ENCODE measurements around the gene UPB1. TPM values are rescaled to one million over a fixed set of nuclear protein-coding genes. Genes with fewer than 3 reads are reported as not detected.

UPB1 gene
- total and polyA plus RNA-seq, 9 of the 15 experiments (the other 6 are each of a cell fraction or from before 2014, with no cell fraction given): 0.06 to 0.11 TPM; not detected in 7

GRCh38 chr22:24474221-24474620 is 20.9 kb upstream of the UPB1 start:
- no peaks in the 10 kb centered on the region for H4K20me1 ChIP-seq (replicated peaks; ENCODE audit: control insufficient read depth, insufficient read depth, low read length)
- H3K9me1 ChIP-seq (ENCODE audit: control insufficient read depth, insufficient read depth, low read length): no peaks in the 10 kb centered on the region
- WGBS (ENCODE audit: insufficient coverage, low coverage, missing lambda C conversion rate): 16% methylated on average over 3 of the region's 3 CpGs
- no peak overlapping the region for H3K27ac ChIP-seq (ENCODE audit: extremely low read depth, low read depth, low read length)
- H3K4me3 ChIP-seq: no peak overlapping the region
- in situ Hi-C loops (cut with MboI): no loop called here
- H3K4me1 ChIP-seq (replicated peaks in 1 of 2; ENCODE audit: control insufficient read depth in 2 of 2, insufficient read depth in 2 of 2, low read length in 2 of 2): no peaks in the 10 kb centered on the region
- TF ChIP-seq KLF16 (IDR thresholded peaks at IDR 0.05): no peak
- peak; percentile 35; the same call in 1 of the 2 replicates for TF ChIP-seq FOSL1 (tag; conservative IDR thresholded peaks at IDR 0.05)
- no TSS peak for BruUV-seq (replicated peaks)
- no peak overlapping the region for H3K9ac ChIP-seq (ENCODE audit: insufficient read depth in 1 of 2, low read depth in 2 of 2, low read length in 2 of 2)
- no peaks in the 10 kb centered on the region for H3K79me2 ChIP-seq (ENCODE audit: control insufficient read depth, insufficient read depth, low read length)
- ChIA-PET CTCF (ENCODE audit: low intra/inter-chr PET ratio) (no interaction called here), POLR2A (interaction anchor here (0.7 to 1.2 kb wide), 2 partner anchors 10 to 19 kb away, joined by 3 read pairs; no protein-coding TSS in a partner anchor)
- H3K36me3 ChIP-seq (ENCODE audit: control insufficient read depth, insufficient read depth, low read length): no peaks in the 10 kb centered on the region
- ATAC-seq: no peak
- no peaks in the 10 kb centered on the region for H3K9me3 ChIP-seq (replicated peaks; ENCODE audit: control insufficient read depth, insufficient read depth, low read depth, low read length)
- no peak overlapping the region for H2AFZ ChIP-seq (ENCODE audit: low read depth, low read length)
- FAIRE-seq: no peak
- no peaks in the 10 kb centered on the region for H3K27me3 ChIP-seq (ENCODE audit: control insufficient read depth in 2 of 2, insufficient read depth in 2 of 2, low read length in 2 of 2)
- intact Hi-C loops (cut with micrococcal nuclease): no loop called here
- no peak overlapping the region for H3K4me2 ChIP-seq (ENCODE audit: insufficient read depth, low read length)
- no peak for DNase-seq (ENCODE audit: extremely low read depth in 1 of 4, low spot score in 3 of 4)

- H3K79me2 ChIP-seq (ENCODE audit: control insufficient read depth, insufficient read depth, low read length): no peaks in the 10 kb centered on the region
- H3K4me2 ChIP-seq (ENCODE audit: insufficient read depth, low read length): no peak overlapping the region
- ATAC-seq (no peak), DNase-seq (ENCODE audit: extremely low read depth in 1 of 4, low spot score in 3 of 4) (no peak), FAIRE-seq (no peak)
- no peaks in the 10 kb centered on the region for H3K9me3 ChIP-seq (replicated peaks; ENCODE audit: control insufficient read depth, insufficient read depth, low read depth, low read length)
- in situ Hi-C loops (cut with MboI) (no loop called here), intact Hi-C loops (cut with micrococcal nuclease) (no loop called here)
- POLR2A ChIA-PET: interaction anchor here (0.7 to 1.2 kb wide), 2 partner anchors 9 to 19 kb away, joined by 3 read pairs; no protein-coding TSS in a partner anchor
- WGBS (ENCODE audit: insufficient coverage, low coverage, missing lambda C conversion rate): 1% methylated on average over 5 of the region's 5 CpGs
- H3K27me3 ChIP-seq (ENCODE audit: control insufficient read depth in 2 of 2, insufficient read depth in 2 of 2, low read length in 2 of 2): no peaks in the 10 kb centered on the region
- BruUV-seq (replicated peaks): no TSS peak
- CTCF ChIA-PET (ENCODE audit: low intra/inter-chr PET ratio): no interaction called here
- H2AFZ ChIP-seq (ENCODE audit: low read depth, low read length): no peak overlapping the region
- no peak overlapping the region for H3K4me3 ChIP-seq
- no peaks in the 10 kb centered on the region for H3K4me1 ChIP-seq (replicated peaks in 1 of 2; ENCODE audit: control insufficient read depth in 2 of 2, insufficient read depth in 2 of 2, low read length in 2 of 2)
- H3K27ac ChIP-seq (ENCODE audit: extremely low read depth, low read depth, low read length): no peak overlapping the region
- H3K9ac ChIP-seq (ENCODE audit: insufficient read depth in 1 of 2, low read depth in 2 of 2, low read length in 2 of 2): no peak overlapping the region
- no peaks in the 10 kb centered on the region for H4K20me1 ChIP-seq (replicated peaks; ENCODE audit: control insufficient read depth, insufficient read depth, low read length)
- no peaks in the 10 kb centered on the region for H3K36me3 ChIP-seq (ENCODE audit: control insufficient read depth, insufficient read depth, low read length)
- no peaks in the 10 kb centered on the region for H3K9me1 ChIP-seq (ENCODE audit: control insufficient read depth, insufficient read depth, low read length)
- TF ChIP-seq KAT7 (CRISPR knock-in tag; IDR thresholded peaks at IDR 0.05; ENCODE audit: borderline replicate concordance): no peak
- no peak for TF ChIP-seq ZNF318 (IDR thresholded peaks at IDR 0.05; ENCODE audit: borderline replicate concordance in 1 of 2, low read depth in 1 of 2)
- no peak for TF ChIP-seq RBM15 (IDR thresholded peaks at IDR 0.05; ENCODE audit: insufficient read depth, low read length)
- TF ChIP-seq FOSL1 (tag; conservative IDR thresholded peaks at IDR 0.05): 0 out of 2 replicates have a peak, but pooled peaks have one; percentile 1
Measured at GRCh38 chr22:24474649-24475255, 20.4 kb upstream of the UPB1 start.

Data from K562 (cell line).